Stimulated activated CD8-positive, alpha-beta memory T cell treated with anti-CD3 and anti-CD28 coated beads, Interleukin-4, amount 100 ng/mL, for 24 hours (primary cell): ENCODE data around the gene MIER1.

Experiments
- DNase-seq: peaks from one replicate; pipeline ENCODE4 v3.0.0-alpha.2; 2020; ENCODE audit warnings: low read depth

MIER1 gene

GRCh38 chr1:66999640-67000400 lies 75.0 kb downstream of the MIER1 start:
- DNase-seq, result no peak

- DNase-seq, result no peak
These were observed 77.1 kb downstream of the MIER1 start for GRCh38 chr1:67001682-67002425.

- no peak for DNase-seq
These were observed 79.4 kb downstream of the MIER1 start for GRCh38 chr1:67004176-67004575.

- no peak for DNase-seq
These were observed 80.3 kb downstream of the MIER1 start for GRCh38 chr1:67005068-67005467.

- DNase-seq, result no peak
These were observed 85.0 kb downstream of the MIER1 start for GRCh38 chr1:67009792-67010191.

GRCh38 chr1:67013573-67013972 lies 88.8 kb downstream of the MIER1 start:
- no peak for DNase-seq

GRCh38 chr1:67018574-67018973 lies 93.8 kb downstream of the MIER1 start:
- no peak for DNase-seq

- no peak for DNase-seq
These were observed 94.3 kb downstream of the MIER1 start for GRCh38 chr1:67019121-67019520.

- no peak for DNase-seq
These were observed 94.9 kb downstream of the MIER1 start for GRCh38 chr1:67019600-67020136.

GRCh38 chr1:67020304-67020703 lies 95.5 kb downstream of the MIER1 start:
- DNase-seq, result no peak

GRCh38 chr1:67020765-67021164 lies 96.0 kb downstream of the MIER1 start:
- DNase-seq, result no peak

- DNase-seq, result no peak
These were observed 104.7 kb downstream of the MIER1 start for GRCh38 chr1:67029472-67029871.

GRCh38 chr1:67031121-67031858 lies 106.5 kb downstream of the MIER1 start:
- DNase-seq, result no peak

- DNase-seq, result no peak
These were observed 107.1 kb downstream of the MIER1 start for GRCh38 chr1:67031859-67032247.
